ENCODE results near the gene SPHK1. TPM values are rescaled to one million over a fixed set of nuclear protein-coding genes. Genes with fewer than 3 reads are reported as not detected.
A peak's percentile ranks its signal among the peaks of the same experiment; 100 is the strongest.

SPHK1 gene
- total and polyA plus RNA-seq, 7 experiments from 2014 or later = 0.43 to 14.1 (median 0.57) TPM

DNA sequence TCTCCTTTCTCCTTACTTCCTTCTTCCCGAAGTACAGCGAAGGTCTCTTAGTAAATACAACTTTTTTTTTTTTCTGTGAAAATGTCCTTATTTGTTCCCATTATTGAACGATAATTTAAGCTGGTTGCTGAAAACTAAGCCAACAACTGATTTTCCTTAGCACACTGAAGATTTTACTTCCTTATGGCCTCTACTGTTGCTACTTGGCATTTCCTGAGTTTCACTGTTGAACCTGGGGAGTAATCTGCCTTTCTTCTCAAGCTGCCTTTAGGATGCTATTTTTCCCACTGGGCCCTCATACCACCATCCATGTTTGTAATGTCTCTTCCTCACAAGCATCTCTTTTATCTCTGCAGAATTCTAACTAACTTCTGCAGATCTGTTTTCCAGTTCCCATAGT, 42.4 kb downstream of the SPHK1 start:
- Mint-ChIP-seq H3K9me3 (no peaks in the 10 kb centered on the region), H3K27me3 (no peaks in the 10 kb centered on the region), H3K27ac (no peak overlapping the region), H3K36me3 (peaks cover 0 to 13% (median 0%) of the 10 kb centered on the region in 5 donors), H3K4me3 (no peak overlapping the region), H3K4me1 (peaks cover 12 to 39% (median 24%) of the 10 kb centered on the region in 7 donors)
- no peaks in the 10 kb centered on the region for H3K4me1 ChIP-seq (ENCODE audit: control insufficient read depth in 2 of 2, insufficient read depth in 2 of 2, low read length in 2 of 2)
- ChIA-PET POLR2A (interaction anchor here (1.9 kb wide), 1 partner anchor 10 kb away, joined by 6 read pairs; no protein-coding TSS in a partner anchor), CTCF (interaction anchor here (0.8 kb wide), 1 partner anchor 439 kb away, joined by 3 read pairs; no protein-coding TSS in a partner anchor)
- H3K36me3 ChIP-seq (ENCODE audit: control insufficient read depth in 2 of 3, insufficient read depth in 3 of 3, low read length in 3 of 3) = peaks cover 0 to 5% (median 0%) of the 10 kb centered on the region in 3 experiments
- no peak overlapping the region for H3K4me3 ChIP-seq (ENCODE audit: low read length)
- ATAC-seq = no peak
- no peak for DNase-seq
- intact Hi-C loops (cut with micrococcal nuclease) = no loop called here
- no peaks in the 10 kb centered on the region for H3K27me3 ChIP-seq (ENCODE audit: control insufficient read depth in 2 of 2, insufficient read depth in 2 of 2, low read length in 2 of 2)
- H3K27ac ChIP-seq (ENCODE audit: low read depth, low read length) = no peak overlapping the region
- no peaks in the 10 kb centered on the region for H3K9me3 ChIP-seq (ENCODE audit: control insufficient read depth in 2 of 3, low read length in 3 of 3)

DNA sequence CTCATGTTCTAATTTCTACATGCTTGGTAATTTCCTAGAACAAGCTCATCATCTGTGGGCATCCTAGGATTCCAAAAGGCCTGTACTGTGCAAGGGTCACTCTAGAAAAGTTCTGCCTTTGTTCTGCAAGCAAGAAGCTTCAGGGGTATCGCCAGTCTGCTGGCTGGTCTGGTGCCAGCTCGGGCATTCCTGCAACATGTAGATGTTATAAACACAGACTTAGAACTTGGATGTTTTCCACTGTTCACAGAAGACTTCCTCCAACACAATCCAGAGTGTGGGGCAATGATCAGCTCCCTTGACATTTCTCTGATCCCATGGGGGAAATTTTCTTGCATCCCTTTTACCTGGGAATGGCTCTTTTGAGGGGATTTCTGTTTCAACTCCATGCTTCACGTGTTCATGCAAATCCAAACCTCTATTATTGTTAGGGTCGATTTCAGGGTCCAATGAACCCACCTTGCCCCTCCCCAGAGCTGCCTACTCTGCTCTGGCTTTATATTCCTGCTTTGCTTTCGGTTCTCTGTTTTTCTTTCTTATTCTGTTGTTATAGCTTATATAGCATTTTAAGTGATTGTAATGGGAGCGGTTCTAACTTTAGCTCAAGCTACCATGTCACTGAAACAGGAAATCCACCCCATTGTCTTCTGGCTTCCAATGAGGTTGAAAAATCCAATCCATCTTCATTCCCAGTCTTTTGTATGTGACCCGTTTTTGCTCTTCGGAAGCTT, 43.3 kb downstream of the SPHK1 start:
- CTCF ChIA-PET = interaction anchor here (0.6 to 1.1 kb wide), 2 partner anchors 29 to 427 kb away, joined by 3 read pairs; partner anchors contain the start of gene CDK3
- POLR2A ChIA-PET = interaction anchor here (1.9 kb wide), 1 partner anchor 11 kb away, joined by 6 read pairs; no protein-coding TSS in a partner anchor
- H3K4me3 ChIP-seq (ENCODE audit: low read length) = no peak overlapping the region

DNA sequence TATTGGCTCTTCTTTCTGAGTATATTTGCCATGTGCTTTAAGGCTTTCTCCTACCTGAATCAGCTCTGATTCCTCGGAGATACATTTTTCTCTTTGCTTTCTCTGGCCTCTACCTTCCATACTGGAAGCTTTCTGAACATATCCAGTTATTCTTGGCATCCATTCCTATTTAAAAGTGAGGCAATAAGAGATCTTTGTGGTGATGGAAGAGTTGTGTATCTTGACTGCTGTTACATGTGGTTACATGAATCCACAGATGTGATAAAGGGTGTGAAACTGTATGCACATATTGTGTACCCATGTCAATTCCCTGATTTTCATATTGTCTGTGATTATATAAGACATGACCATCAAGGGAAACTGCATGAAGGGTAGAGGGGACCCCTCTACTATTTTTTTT, 44.1 kb downstream of the SPHK1 start:
- ChIA-PET POLR2A (interaction anchor here (1.9 kb wide), 1 partner anchor 12 kb away, joined by 6 read pairs; no protein-coding TSS in a partner anchor), CTCF (interaction anchor here (0.7 kb wide), 1 partner anchor 620 kb away, joined by 3 read pairs; no protein-coding TSS in a partner anchor)
- Mint-ChIP-seq H3K9me3 (no peaks in the 10 kb centered on the region), H3K27ac (no peak overlapping the region), H3K4me3 (no peak overlapping the region), H3K27me3 (no peaks in the 10 kb centered on the region), H3K4me1 (peaks cover 14 to 45% (median 27%) of the 10 kb centered on the region in 7 donors), H3K36me3 (peaks cover 0 to 10% (median 0%) of the 10 kb centered on the region in 5 donors)
- ATAC-seq (no peak), DNase-seq (no peak)
- Histone ChIP-seq H3K4me1 (ENCODE audit: control insufficient read depth in 2 of 2, insufficient read depth in 2 of 2, low read length in 2 of 2) (no peaks in the 10 kb centered on the region), H3K36me3 (ENCODE audit: control insufficient read depth in 2 of 3, insufficient read depth in 3 of 3, low read length in 3 of 3) (no peaks in the 10 kb centered on the region), H3K27ac (ENCODE audit: low read depth, low read length) (no peak overlapping the region), H3K27me3 (ENCODE audit: control insufficient read depth in 2 of 2, insufficient read depth in 2 of 2, low read length in 2 of 2) (no peaks in the 10 kb centered on the region), H3K9me3 (ENCODE audit: control insufficient read depth in 2 of 3, low read length in 3 of 3) (no peaks in the 10 kb centered on the region), H3K4me3 (ENCODE audit: low read length) (no peak overlapping the region)
- intact Hi-C loops (cut with micrococcal nuclease) = no loop called here

More for the DNA sequence above, 43.3 kb downstream of the SPHK1 start:
- Mint-ChIP-seq H3K9me3 (no peaks in the 10 kb centered on the region), H3K4me3 (no peak overlapping the region), H3K27me3 (no peaks in the 10 kb centered on the region), H3K4me1 (peaks cover 12 to 43% (median 23%) of the 10 kb centered on the region in 7 donors), H3K36me3 (peaks cover 0 to 13% (median 0%) of the 10 kb centered on the region in 5 donors), H3K27ac (no peak overlapping the region)
- no peak overlapping the region for H3K27ac ChIP-seq (ENCODE audit: low read depth, low read length)
- H3K4me1 ChIP-seq (ENCODE audit: control insufficient read depth in 2 of 2, insufficient read depth in 2 of 2, low read length in 2 of 2) = no peaks in the 10 kb centered on the region
- no peaks in the 10 kb centered on the region for H3K27me3 ChIP-seq (ENCODE audit: control insufficient read depth in 2 of 2, insufficient read depth in 2 of 2, low read length in 2 of 2)
- DNase-seq = no peak
- no peaks in the 10 kb centered on the region for H3K9me3 ChIP-seq (ENCODE audit: control insufficient read depth in 2 of 3, low read length in 3 of 3)
- peaks cover 0 to under 1% (median 0%) of the 10 kb centered on the region in 3 experiments for H3K36me3 ChIP-seq (ENCODE audit: control insufficient read depth in 2 of 3, insufficient read depth in 3 of 3, low read length in 3 of 3)
- ATAC-seq = no peak
- intact Hi-C loops (cut with micrococcal nuclease) = no loop called here

DNA sequence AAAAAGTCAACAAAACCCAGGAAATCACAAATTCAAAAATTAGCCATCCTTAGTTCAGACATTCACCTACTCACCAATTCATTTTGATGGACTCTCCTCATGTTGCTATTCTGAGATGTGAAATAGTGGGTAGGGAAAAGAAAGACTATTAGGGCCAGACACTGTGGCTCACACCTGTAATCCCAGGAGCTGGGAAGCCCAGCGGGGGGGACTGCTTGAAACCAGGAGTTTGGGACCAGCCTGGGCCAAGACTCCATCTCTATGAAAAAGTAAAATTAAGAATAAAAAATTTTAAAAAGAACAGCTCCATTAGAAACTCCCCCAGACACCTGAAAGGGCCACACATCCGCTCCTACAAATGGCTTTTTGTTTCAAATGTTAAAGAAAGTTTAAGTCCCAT, 47.1 kb downstream of the SPHK1 start:
- Mint-ChIP-seq H3K36me3 (peaks cover 0 to 13% (median 0%) of the 10 kb centered on the region in 5 donors), H3K9me3 (no peaks in the 10 kb centered on the region), H3K4me1 (peaks cover 18 to 52% (median 37%) of the 10 kb centered on the region in 7 donors), H3K27me3 (no peaks in the 10 kb centered on the region), H3K4me3 (no peak overlapping the region), H3K27ac (peak overlapping the region in 1 of 9 donors; percentile 56)
- no peak for ATAC-seq
- intact Hi-C loops (cut with micrococcal nuclease) = no loop called here
- no peaks in the 10 kb centered on the region for H3K27me3 ChIP-seq (ENCODE audit: control insufficient read depth in 2 of 2, insufficient read depth in 2 of 2, low read length in 2 of 2)
- POLR2A ChIA-PET = no interaction called here
- H3K4me1 ChIP-seq (ENCODE audit: control insufficient read depth in 2 of 2, insufficient read depth in 2 of 2, low read length in 2 of 2) = no peaks in the 10 kb centered on the region
- DNase-seq = no peak
- H3K4me3 ChIP-seq (ENCODE audit: low read length) = no peak overlapping the region
- H3K9me3 ChIP-seq (ENCODE audit: control insufficient read depth in 2 of 3, low read length in 3 of 3) = no peaks in the 10 kb centered on the region
- H3K27ac ChIP-seq (ENCODE audit: low read depth, low read length) = no peak overlapping the region
- CTCF ChIA-PET = no interaction called here
- peaks cover 0 to 4% (median 0%) of the 10 kb centered on the region in 3 experiments for H3K36me3 ChIP-seq (ENCODE audit: control insufficient read depth in 2 of 3, insufficient read depth in 3 of 3, low read length in 3 of 3)

DNA sequence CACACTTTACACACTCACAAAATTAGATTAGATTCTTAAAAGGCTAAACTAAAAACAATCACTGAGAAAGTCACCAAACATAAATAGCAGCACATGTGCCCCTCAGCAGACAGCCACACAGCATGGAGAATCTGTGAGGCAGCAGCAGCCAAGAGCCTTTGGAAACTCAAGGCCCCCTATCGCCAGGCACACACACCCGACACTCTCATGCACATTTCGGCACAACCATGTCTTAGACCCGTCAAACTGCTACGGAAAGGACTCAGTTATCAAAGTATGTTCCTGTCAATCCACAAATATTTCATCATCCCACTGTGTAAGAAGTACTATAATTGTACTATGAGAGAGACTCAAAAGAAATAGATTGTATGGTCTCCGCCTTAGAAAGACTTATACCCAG, 47.6 kb downstream of the SPHK1 start:
- H3K4me1 ChIP-seq (ENCODE audit: control insufficient read depth in 2 of 2, insufficient read depth in 2 of 2, low read length in 2 of 2) = no peaks in the 10 kb centered on the region
- DNase-seq (no peak), ATAC-seq (no peak)
- peaks cover 0 to 4% (median 0%) of the 10 kb centered on the region in 3 experiments for H3K36me3 ChIP-seq (ENCODE audit: control insufficient read depth in 2 of 3, insufficient read depth in 3 of 3, low read length in 3 of 3)
- no peak overlapping the region for H3K4me3 Mint-ChIP-seq
- H3K9me3 Mint-ChIP-seq = no peaks in the 10 kb centered on the region
- ChIA-PET POLR2A (no interaction called here), CTCF (no interaction called here)
- intact Hi-C loops (cut with micrococcal nuclease) = no loop called here
- peaks cover 16 to 47% (median 37%) of the 10 kb centered on the region in 7 donors for H3K4me1 Mint-ChIP-seq
- H3K36me3 Mint-ChIP-seq = peaks cover 0 to 10% (median 0%) of the 10 kb centered on the region in 5 donors
- no peaks in the 10 kb centered on the region for H3K9me3 ChIP-seq (ENCODE audit: control insufficient read depth in 2 of 3, low read length in 3 of 3)
- no peak overlapping the region for H3K27ac ChIP-seq (ENCODE audit: low read depth, low read length)
- H3K27ac Mint-ChIP-seq = no peak overlapping the region
- no peak overlapping the region for H3K4me3 ChIP-seq (ENCODE audit: low read length)
- no peaks in the 10 kb centered on the region for H3K27me3 ChIP-seq (ENCODE audit: control insufficient read depth in 2 of 2, insufficient read depth in 2 of 2, low read length in 2 of 2)
- no peaks in the 10 kb centered on the region for H3K27me3 Mint-ChIP-seq

DNA sequence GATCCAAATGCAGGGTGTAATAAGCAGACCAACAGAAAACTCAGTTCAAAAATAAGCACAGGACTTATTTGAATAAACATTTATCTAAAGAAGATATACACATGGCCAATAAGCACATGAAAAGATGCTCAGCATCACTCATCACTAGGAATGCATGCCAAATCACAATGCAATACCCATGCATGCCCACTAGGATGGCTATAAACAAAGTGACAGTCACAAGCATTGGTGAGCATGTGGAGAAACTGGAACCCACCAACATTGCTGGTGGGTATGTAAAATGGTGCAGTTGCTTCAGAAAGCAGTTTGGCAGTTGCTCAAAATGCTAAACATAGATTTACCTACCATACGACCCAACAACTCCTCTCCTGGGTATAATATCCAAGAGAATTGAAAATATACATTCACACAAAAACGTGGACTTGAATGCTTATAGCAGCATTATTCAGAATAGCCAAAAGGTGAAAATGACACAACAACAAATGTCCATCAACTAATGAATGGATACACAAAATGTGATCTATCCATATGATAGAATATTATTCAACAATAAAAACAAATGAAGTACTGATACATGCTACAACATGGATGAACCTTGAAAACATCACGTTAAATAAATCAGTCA, 48.4 kb downstream of the SPHK1 start:
- intact Hi-C loops (cut with micrococcal nuclease) = no loop called here
- Histone ChIP-seq H3K27me3 (ENCODE audit: control insufficient read depth in 2 of 2, insufficient read depth in 2 of 2, low read length in 2 of 2) (no peaks in the 10 kb centered on the region), H3K4me1 (ENCODE audit: control insufficient read depth in 2 of 2, insufficient read depth in 2 of 2, low read length in 2 of 2) (no peaks in the 10 kb centered on the region), H3K9me3 (ENCODE audit: control insufficient read depth in 2 of 3, low read length in 3 of 3) (no peaks in the 10 kb centered on the region), H3K27ac (ENCODE audit: low read depth, low read length) (no peak overlapping the region), H3K36me3 (ENCODE audit: control insufficient read depth in 2 of 3, insufficient read depth in 3 of 3, low read length in 3 of 3) (peaks cover 0 to 4% (median 0%) of the 10 kb centered on the region in 3 experiments), H3K4me3 (ENCODE audit: low read length) (no peak overlapping the region)
- no peak overlapping the region for H3K4me3 Mint-ChIP-seq
- peaks cover 14 to 49% (median 30%) of the 10 kb centered on the region in 7 donors for H3K4me1 Mint-ChIP-seq
- ATAC-seq (peak; percentile 65), DNase-seq (no peak)
- no peaks in the 10 kb centered on the region for H3K9me3 Mint-ChIP-seq
- no peaks in the 10 kb centered on the region for H3K27me3 Mint-ChIP-seq
- peaks cover 0 to 10% (median 0%) of the 10 kb centered on the region in 5 donors for H3K36me3 Mint-ChIP-seq
- CTCF ChIA-PET = no interaction called here
- POLR2A ChIA-PET = no interaction called here
- H3K27ac Mint-ChIP-seq = peak overlapping the region in 2 of 9 donors; percentile 10 to 65
